Fibroblast of skin of right biceps (primary cell): Measurements from ENCODE around the gene CEBPE.
A peak's percentile ranks its signal among the peaks of the same experiment; 100 is the strongest.
"Not testable (repeated sequence)": the region's sequence is repeated elsewhere in the genome, so short reads cannot be mapped to it uniquely, and the experiment has no call there.

Experiments
- DNase-seq: peaks from one replicate; pipeline ENCODE4 v3.0.0-alpha.2; 2013

The CEBPE gene

DNA sequence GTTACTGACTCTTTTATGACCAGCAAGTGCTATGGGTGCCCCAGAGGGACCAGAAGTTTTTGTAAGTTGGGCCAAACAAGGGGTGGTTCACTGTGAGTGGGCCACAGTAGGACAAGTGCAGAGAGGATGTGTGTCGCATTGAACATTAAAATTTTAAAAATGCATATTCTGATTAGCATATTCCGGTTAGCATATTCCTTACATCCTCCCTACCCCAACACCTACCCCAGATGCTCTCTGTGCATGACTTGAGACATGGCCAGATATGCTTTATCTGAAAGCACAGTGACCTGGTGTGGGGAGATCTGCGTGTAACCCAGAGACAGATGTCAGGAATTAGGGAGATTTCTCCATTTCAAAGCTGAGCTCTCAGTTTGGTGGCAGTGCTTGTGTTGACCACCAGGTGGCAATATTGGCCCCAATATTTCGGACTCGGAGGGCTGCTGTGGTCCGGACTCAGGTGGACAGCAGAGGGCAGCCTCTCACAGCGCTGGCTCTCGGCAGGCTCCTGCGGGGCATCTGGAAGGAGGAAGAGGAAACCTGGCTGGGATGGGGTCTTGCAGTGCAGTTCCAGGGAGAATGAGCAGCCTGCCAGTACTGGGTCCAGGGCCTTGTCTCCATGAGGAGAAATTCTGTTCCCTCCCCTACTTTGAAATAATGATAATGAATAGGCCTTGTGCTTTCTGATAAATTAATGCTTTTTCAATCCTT, 1.6 kb upstream of the CEBPE start:
- peak; percentile 82 for DNase-seq

GRCh38 chr14:23119363-23120327, 590 bp upstream of the CEBPE start:
- DNase-seq = no peak

- DNase-seq = no peak
Observed at GRCh38 chr14:23117371-23118020, 1.6 kb downstream of the CEBPE start.

GRCh38 chr14:23115918-23116317, 3.1 kb downstream of the CEBPE start:
- DNase-seq = no peak

GRCh38 chr14:23115039-23115731, 3.9 kb downstream of the CEBPE start:
- peak; percentile 97 for DNase-seq

DNA sequence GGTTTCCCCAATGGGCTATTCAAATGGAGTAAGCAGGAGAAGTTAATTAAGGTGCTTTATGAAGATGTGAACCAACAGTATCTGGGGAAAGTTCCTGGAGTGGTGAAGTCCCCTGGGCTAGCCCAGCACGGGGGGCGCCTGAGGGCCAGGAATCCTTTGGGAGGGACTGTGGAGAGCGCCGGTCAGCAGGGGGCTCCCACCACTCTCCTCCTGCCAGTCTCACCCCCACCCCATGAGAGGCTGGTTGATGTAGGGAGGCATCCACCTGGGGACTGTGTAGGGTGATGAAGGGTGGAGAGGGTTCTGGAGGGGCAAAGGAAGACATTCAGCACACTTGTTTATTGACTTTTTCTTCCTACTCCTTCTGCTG, 4.4 kb downstream of the CEBPE start:
- DNase-seq = no peak

DNA sequence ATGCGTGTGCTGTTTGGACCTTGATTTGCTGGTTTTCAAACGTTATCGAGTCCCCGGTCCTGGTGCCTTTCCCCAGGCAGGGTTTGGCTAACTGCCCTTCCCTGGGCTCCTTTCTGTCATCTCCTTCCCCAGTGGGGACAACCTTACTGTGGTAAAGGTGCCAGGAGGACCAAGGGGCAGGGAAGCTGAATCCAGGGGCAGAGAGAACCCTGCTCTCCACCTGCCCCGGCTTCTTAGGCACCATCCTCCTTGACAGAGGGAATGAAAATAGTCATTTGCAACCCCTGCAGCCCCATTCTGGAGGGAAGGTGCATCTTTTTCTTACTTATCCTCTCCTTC, 5.0 kb downstream of the CEBPE start:
- no peak for DNase-seq

GRCh38 chr14:23113431-23114119, 5.5 kb downstream of the CEBPE start:
- DNase-seq = no peak

DNA sequence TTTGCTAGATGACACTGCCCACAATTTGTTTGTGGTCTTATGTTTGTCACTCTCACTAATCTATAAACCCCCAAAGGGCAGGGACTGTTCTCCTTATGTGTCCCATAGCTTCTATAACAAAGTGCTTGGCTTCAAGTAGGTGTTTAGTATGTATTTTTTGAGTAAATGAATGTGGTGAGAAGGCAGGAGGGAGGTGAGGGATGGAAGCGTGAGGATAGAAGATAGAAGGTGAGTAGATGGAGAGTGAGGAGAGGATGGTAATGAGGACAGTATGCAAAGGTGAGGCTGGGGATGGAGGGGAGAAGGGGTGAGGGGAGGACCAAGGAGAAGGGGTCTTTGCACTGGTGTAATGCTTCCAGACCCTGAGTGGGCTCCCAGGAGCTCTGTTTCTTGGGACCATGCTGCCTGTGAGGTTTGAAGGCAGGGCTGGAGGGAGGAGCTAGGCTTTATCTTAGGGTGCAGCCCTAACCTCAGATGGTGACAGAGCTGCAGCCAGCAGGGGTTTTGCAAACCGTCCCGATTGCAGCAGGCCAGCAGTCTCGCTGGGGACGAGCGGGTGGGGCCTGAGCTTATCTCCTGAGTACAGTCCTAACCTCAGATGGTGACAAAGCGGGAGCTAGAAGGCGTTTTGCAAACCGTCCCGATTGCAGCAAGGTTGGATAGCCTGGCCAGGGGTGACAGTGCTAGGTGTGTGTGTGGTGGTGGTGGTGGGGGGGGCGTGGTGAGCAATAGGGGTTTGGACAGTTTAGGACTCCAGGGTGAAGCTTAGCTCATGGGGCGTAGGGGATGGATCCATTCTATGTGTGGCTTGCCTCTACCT, 6.5 kb downstream of the CEBPE start:
- no peak for DNase-seq

DNA sequence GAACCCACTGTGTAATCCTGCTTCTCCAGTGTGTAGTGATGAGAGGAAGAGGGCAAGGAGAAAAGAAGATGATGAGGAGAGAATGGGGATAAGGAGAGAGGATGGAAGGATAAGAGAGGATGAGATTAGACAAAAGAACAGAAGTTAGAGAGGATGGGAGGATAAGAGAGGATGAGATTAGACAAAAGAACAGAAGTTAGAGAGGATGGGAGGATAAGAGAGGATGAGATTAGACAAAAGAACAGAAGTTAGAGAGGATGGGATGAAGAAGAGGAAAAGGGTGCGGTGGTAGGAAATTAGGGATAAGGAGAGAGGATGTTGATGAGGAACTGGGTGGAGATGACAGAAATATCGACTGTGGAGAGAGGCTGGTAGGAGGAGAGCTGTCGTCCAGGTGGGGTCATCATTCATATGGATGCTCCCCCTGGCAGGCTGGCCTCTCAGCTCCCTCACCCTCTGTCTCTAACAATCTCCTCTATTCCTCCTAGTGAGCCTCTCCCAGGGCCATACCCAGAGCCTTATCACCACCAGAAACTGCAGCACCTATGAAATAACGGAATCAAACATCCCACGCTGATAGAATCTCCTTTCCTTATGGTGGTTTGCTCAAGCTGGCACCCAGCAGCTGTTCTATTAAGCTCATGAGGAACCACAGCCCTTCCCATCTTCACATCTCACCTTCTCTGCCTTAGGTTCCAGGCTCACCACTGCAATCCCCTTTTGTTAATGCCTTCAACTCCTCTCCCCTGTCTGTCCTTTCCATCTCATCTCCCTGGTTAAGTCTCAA, 8.3 kb downstream of the CEBPE start:
- DNase-seq = no peak

DNA sequence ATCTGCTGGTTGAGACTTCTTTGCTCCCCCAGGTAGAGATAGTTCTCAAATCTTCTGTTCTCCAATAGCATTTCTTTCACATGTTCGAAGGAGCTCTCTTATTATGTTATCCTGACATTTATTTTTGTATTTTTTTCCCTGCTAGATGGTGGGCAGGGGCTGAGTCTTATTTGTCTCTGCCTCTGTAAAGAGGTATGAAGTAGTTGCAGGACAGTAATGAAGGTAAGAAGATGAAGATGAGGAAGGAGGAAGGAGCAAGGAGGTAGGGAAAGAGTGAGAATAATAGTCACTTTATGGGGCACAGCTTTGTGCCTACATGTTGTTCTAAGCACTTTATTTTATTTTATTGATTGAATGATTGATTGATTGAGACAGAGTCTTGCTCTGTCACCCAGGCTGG, 9.3 kb downstream of the CEBPE start:
- no peak for DNase-seq

DNA sequence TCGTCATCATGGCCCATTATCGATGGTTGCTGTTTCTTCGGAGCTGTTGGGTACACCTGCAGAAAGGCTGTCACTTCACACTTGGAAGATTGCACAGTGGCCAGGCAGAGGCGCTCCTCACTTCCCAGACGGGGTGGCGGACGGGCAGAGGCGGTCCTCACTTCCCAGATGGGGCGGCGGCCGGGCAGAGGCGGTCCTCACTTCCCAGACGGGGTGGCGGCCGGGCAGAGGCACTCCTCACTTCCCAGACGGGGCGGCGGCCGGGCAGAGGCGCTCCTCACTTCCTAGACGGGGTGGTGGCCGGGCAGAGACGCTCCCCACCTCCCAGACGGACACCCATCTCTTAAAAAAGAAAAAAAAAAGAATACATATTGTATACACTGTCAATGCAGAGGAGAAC, 10.9 kb downstream of the CEBPE start:
- DNase-seq = not testable (repeated sequence)

GRCh38 chr14:23107620-23108019, 11.4 kb downstream of the CEBPE start:
- not testable (repeated sequence) for DNase-seq

GRCh38 chr14:23106747-23107045, 12.4 kb downstream of the CEBPE start:
- DNase-seq = no peak

- no peak for DNase-seq
Observed at GRCh38 chr14:23105348-23105824, 13.7 kb downstream of the CEBPE start.

GRCh38 chr14:23104591-23105347, 14.3 kb downstream of the CEBPE start, which contains the start of gene CIROP:
CIROP (minus strand) TSS chr14:23104989; CDS start chr14:23104920, 69 bp downstream.
- no peak for DNase-seq

- DNase-seq = no peak
Observed at GRCh38 chr14:23104070-23104590, 14.9 kb downstream of the CEBPE start.

- DNase-seq = no peak
Observed at GRCh38 chr14:23103581-23103980, 15.5 kb downstream of the CEBPE start.

- DNase-seq = no peak
Observed at GRCh38 chr14:23102801-23103200, 16.3 kb downstream of the CEBPE start.
